ENCODE data around the gene ABHD6. TPM values are rescaled to one million over a fixed set of nuclear protein-coding genes. Genes with fewer than 3 reads are reported as not detected.
A peak's percentile ranks its signal among the peaks of the same experiment; 100 is the strongest.

ABHD6 gene
- total and polyA plus RNA-seq, 9 of the 15 experiments (the other 6 are each of a cell fraction or from before 2014, with no cell fraction given), result 0.53 to 3.6 (median 2.5) TPM

- H4K20me1 ChIP-seq (replicated peaks; ENCODE audit: control insufficient read depth, insufficient read depth, low read length), result no peaks in the 10 kb centered on the region
- CTCF ChIA-PET (ENCODE audit: low intra/inter-chr PET ratio), result no interaction called here
- no peak overlapping the region for H2AFZ ChIP-seq (ENCODE audit: low read depth, low read length)
- no peak overlapping the region for H3K4me2 ChIP-seq (ENCODE audit: insufficient read depth, low read length)
- no peak for ATAC-seq
- H3K27me3 ChIP-seq (ENCODE audit: control insufficient read depth in 2 of 2, insufficient read depth in 2 of 2, low read length in 2 of 2), result no peaks in the 10 kb centered on the region
- H3K4me3 ChIP-seq, result no peak overlapping the region
- no TSS peak for BruUV-seq (replicated peaks)
- H3K9me3 ChIP-seq (replicated peaks; ENCODE audit: control insufficient read depth, insufficient read depth, low read depth, low read length), result no peaks in the 10 kb centered on the region
- H3K79me2 ChIP-seq (ENCODE audit: control insufficient read depth, insufficient read depth, low read length), result no peaks in the 10 kb centered on the region
- H3K36me3 ChIP-seq (ENCODE audit: control insufficient read depth, insufficient read depth, low read length), result no peaks in the 10 kb centered on the region
- H3K4me1 ChIP-seq (replicated peaks in 1 of 2; ENCODE audit: control insufficient read depth in 2 of 2, insufficient read depth in 2 of 2, low read length in 2 of 2), result no peaks in the 10 kb centered on the region
- no peak overlapping the region for H3K9ac ChIP-seq (ENCODE audit: insufficient read depth in 1 of 2, low read depth in 2 of 2, low read length in 2 of 2)
- DNase-seq (ENCODE audit: extremely low read depth in 1 of 4, low spot score in 3 of 4), result no peak
- TF ChIP-seq PATZ1 (CRISPR knock-in tag; IDR thresholded peaks at IDR 0.05; ENCODE audit: borderline replicate concordance) (no peak), FOSL1 (tag; conservative IDR thresholded peaks at IDR 0.05) (peak; percentile 27; the same call in 1 of the 2 replicates)
- WGBS (ENCODE audit: insufficient coverage, low coverage, missing lambda C conversion rate), result 34% methylated on average over 6 of the region's 6 CpGs
- POLR2A ChIA-PET, result interaction anchor here (0.6 kb wide), 1 partner anchor 174 kb away, joined by 3 read pairs; no protein-coding TSS in a partner anchor
- in situ Hi-C loops (cut with MboI) (no loop called here), intact Hi-C loops (cut with micrococcal nuclease) (no loop called here)
- no peak for FAIRE-seq
- no peak overlapping the region for H3K27ac ChIP-seq (ENCODE audit: extremely low read depth, low read depth, low read length)
- H3K9me1 ChIP-seq (ENCODE audit: control insufficient read depth, insufficient read depth, low read length), result no peaks in the 10 kb centered on the region
These were observed 23.1 kb downstream of the ABHD6 start for GRCh38 chr3:58260733-58261132.

- in situ Hi-C loops (cut with MboI), result no loop called here
- Histone ChIP-seq H3K9me3 (replicated peaks; ENCODE audit: control insufficient read depth, insufficient read depth, low read depth, low read length) (no peaks in the 10 kb centered on the region), H3K9ac (ENCODE audit: insufficient read depth in 1 of 2, low read depth in 2 of 2, low read length in 2 of 2) (no peak overlapping the region), H3K9me1 (ENCODE audit: control insufficient read depth, insufficient read depth, low read length) (no peaks in the 10 kb centered on the region), H3K4me1 (replicated peaks in 1 of 2; ENCODE audit: control insufficient read depth in 2 of 2, insufficient read depth in 2 of 2, low read length in 2 of 2) (no peaks in the 10 kb centered on the region), H3K27ac (ENCODE audit: extremely low read depth, low read depth, low read length) (no peak overlapping the region), H3K4me2 (ENCODE audit: insufficient read depth, low read length) (no peak overlapping the region), H3K4me3 (no peak overlapping the region), H3K79me2 (ENCODE audit: control insufficient read depth, insufficient read depth, low read length) (no peaks in the 10 kb centered on the region), H3K36me3 (ENCODE audit: control insufficient read depth, insufficient read depth, low read length) (no peaks in the 10 kb centered on the region), H3K27me3 (ENCODE audit: control insufficient read depth in 2 of 2, insufficient read depth in 2 of 2, low read length in 2 of 2) (no peaks in the 10 kb centered on the region), H4K20me1 (replicated peaks; ENCODE audit: control insufficient read depth, insufficient read depth, low read length) (no peaks in the 10 kb centered on the region), H2AFZ (ENCODE audit: low read depth, low read length) (no peak overlapping the region)
- no peak for FAIRE-seq
- POLR2A ChIA-PET, result no interaction called here
- no peak for DNase-seq (ENCODE audit: extremely low read depth in 1 of 4, low spot score in 3 of 4)
- WGBS (ENCODE audit: insufficient coverage, low coverage, missing lambda C conversion rate), result 32% methylated on average over 3 of the region's 3 CpGs
- intact Hi-C loops (cut with micrococcal nuclease), result no loop called here
- no TSS peak for BruUV-seq (replicated peaks)
- CTCF ChIA-PET (ENCODE audit: low intra/inter-chr PET ratio), result no interaction called here
- no peak for ATAC-seq
- TF ChIP-seq NCOR1 (IDR thresholded peaks at IDR 0.05) (no peak), SRSF9 (IDR thresholded peaks at IDR 0.05; ENCODE audit: borderline replicate concordance, low read depth, low read length) (no peak), NFXL1 (CRISPR knock-in tag; IDR thresholded peaks at IDR 0.05) (no peak), CXXC5 (CRISPR knock-in tag; IDR thresholded peaks at IDR 0.05) (no peak), SMARCA5 (IDR thresholded peaks at IDR 0.05) (no peak)
These were observed 24.5 kb downstream of the ABHD6 start for GRCh38 chr3:58261954-58262666.

Data from K562 (cell line).